Adrenal gland (tissue), 12 donors: ENCODE measurements around the gene OXNAD1. TPM values are rescaled to one million over a fixed set of nuclear protein-coding genes. Genes with fewer than 3 reads are reported as not detected.

Experiments used
- DNase-seq, 7 donors: peaks; one replicate each; pipeline ENCODE4 v3.0.0-alpha.2; 2019 to 2020
- H3K27ac ChIP-seq, 5 donors: fragments of 200-600 bp; sonication (generic) in 4 of 5; 1 replicate in 3 of 5; 2 replicates in 2 of 5; pipeline versions ENCODE4 v1.5.1 to v1.8.0; 2016 to 2020; ENCODE audit warnings: mild to moderate bottlenecking in 1 of 5
- H3K27me3 ChIP-seq: fragments of 200-600 bp; 2 replicates; pipeline ENCODE4 v1.8.0; 2021
- H3K36me3 ChIP-seq, 2 donors: fragments of 200-600 bp; replicated peaks in 1 of 2; 1 replicate in 1 of 2; 2 replicates in 1 of 2; pipeline versions ENCODE4 v1.5.1 to v1.8.0; 2018 to 2022
- H3K4me1 ChIP-seq, 2 donors: fragments of 200-600 bp; replicated peaks in 1 of 2; 1 replicate in 1 of 2; 2 replicates in 1 of 2; pipeline versions ENCODE4 v1.5.1 to v1.8.0; 2018 to 2021
- H3K4me3 ChIP-seq, 4 donors: fragments of 200-600 bp; sonication (generic) in 3 of 4; one replicate each; pipeline ENCODE4 v1.5.1; 2016 to 2018
- H3K9me3 ChIP-seq, 3 donors: fragments of 200-600 bp; sonication (generic) in 1 of 3; replicated peaks in 1 of 3; 1 replicate in 2 of 3; 2 replicates in 1 of 3; pipeline versions ENCODE4 v1.5.1 to v1.8.0; 2016 to 2021
- POLR2A ChIP-seq, 2 donors: fragments of 450-650 bp; IDR thresholded peaks; one replicate each; pipeline ENCODE4 v1.6.1; 2017; ENCODE audit warnings: antibody characterized with exemption in 2 of 2, mild to moderate bottlenecking in 2 of 2, moderate library complexity in 1 of 2
- WGBS, 4 donors: extraction: QIAGEN DNeasy Blood & Tissue Kit in 2 of 4; methylation state at CpG; one replicate each; pipeline versions ENCODE4 v1.1.5 to v1.1.7; 2013 to 2017; 5-methylcytosine and 5-hydroxymethylcytosine counted together
- intact Hi-C, 2 donors: fragments of 100-400 bp; cut with DNase I; formaldehyde crosslinking; loops; one replicate each; pipeline versions ENCODE4 v1.14.1 to v1.15.0; 2022 to 2023
- polyA plus RNA-seq, 3 donors: library from polyadenylated mRNA; stranded (reverse); fragments of 200-250 nt in 2 of 3; fragments of 350-450 nt in 1 of 3; fragmentation: Illumina TruSeq in 1 of 3; extraction: RNeasy Lipid Tissue Mini Kit (QIAGEN cat#74804) in 1 of 3; gene quantifications; one replicate each; pipeline ENCODE4 v1.2.3, GENCODE V29; 2013 to 2014
- total RNA-seq, 9 donors: library from RNA; depleted of rRNA in 4 of 9; stranded (reverse); fragments of >200 nt in 4 of 9; fragments of 120-200 nt in 1 of 9; fragmentation: NEBNext Ultra II Directional in 1 of 9; extraction: Animal tissue kit (Norgen Biotek cat#: 25700) in 1 of 9; gene quantifications; one replicate each; pipeline versions ENCODE4 v1.1.0 to v1.2.4, GENCODE V29; 2013 to 2023
- TF ChIP-seq, protein P1 (sequence below), 6 experiments: fragments of 450-650 bp in 4 of 6; fragments of 200-600 bp in 2 of 6; sonication (generic) in 1 of 6; IDR thresholded peaks; 1 replicate in 5 of 6; 2 replicates in 1 of 6; pipeline versions ENCODE4 v1.5.1 to v1.8.0; 2016 to 2021; ENCODE audit warnings: antibody characterized with exemption in 6 of 6, mild to moderate bottlenecking in 2 of 6, moderate library complexity in 1 of 6
- donor health status: healthy with polysubstance abuse.
- donor health status: Bipolar disorder and iron deficiency.
- donor health status: DM: yes; HTN: yes; CAD: no.
- donor health status: DM: no; HTN: no; CAD: no.
- donor health status: DM: no; HTN: no; CAD: no.
- donor health status: DM: yes; HTN: yes; CAD: no.

The OXNAD1 gene
- total and polyA plus RNA-seq, 12 donors: 3.6 to 22.2 (median 11.2) TPM

DNA sequence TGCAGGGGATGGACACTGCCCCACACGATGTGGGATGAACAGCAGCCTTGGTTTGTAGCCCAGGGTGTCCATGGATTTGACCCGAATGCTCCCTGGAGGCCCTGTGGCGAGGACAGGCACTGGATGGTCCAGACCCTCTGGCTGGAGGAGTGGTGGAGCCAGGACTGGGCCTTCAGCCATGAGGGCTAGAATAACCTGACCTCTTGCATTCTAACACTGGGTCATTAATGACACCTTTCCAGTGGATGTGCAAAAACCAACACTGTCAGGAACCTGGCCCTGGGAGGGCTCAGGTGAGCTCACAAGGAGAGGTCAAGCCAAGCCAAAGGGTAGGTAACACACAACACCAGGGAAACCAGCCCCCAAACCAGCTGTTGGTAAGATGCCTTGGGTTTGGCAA, 51.4 kb downstream of the OXNAD1 start:
- intact Hi-C loops: no loop called here
- no peaks in the 10 kb centered on the region for H3K27me3 ChIP-seq
- no peaks in the 10 kb centered on the region for H3K9me3 ChIP-seq
- H3K4me3 ChIP-seq: no peak overlapping the region
- no peak overlapping the region for H3K27ac ChIP-seq
- H3K4me1 ChIP-seq: no peaks in the 10 kb centered on the region
- peaks cover 0 to 18% of the 10 kb centered on the region in 2 donors for H3K36me3 ChIP-seq
- DNase-seq: no peak
- WGBS, 4 donors: 87 to 96% (median 91%) methylated on average over 3 of the region's 3 CpGs; no CpG with 5 or more reads in 1 of the 4 donors
- TF ChIP-seq POLR2A (IDR thresholded peaks at IDR 0.05): no peak

DNA sequence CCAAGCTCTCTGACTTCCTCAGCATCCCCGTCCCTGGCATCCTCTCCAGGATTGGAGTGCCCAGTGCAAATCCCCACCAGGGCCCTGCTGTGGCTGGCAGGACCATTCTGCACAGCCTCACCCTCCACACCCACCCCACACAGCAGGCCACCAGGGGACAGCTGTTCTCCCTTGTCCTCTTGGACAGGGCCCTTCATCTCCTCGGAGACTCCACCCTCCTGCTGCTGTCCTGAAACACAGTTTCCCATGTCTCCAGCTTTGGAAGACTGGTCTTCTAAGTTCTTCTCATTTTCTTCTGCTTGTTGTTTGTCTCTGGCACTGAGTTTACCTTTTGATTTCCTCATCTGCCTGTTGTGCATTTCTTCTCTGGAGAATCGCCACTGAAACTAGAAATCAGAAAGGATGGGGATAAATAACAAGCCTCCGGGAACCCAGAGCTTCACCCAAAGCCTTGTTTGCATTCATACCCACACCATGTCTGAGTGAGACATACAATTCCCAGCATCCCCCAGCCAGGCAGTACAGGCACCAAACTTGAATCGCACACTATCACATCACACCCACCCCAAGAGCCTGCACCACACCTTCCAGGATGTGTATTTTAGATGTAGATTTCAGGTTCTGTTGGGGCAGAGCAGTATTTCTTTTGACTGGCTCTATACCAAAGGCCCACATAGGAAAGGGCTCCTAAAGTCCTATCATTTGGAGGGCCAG, 52.0 kb downstream of the OXNAD1 start:
- no peak for DNase-seq
- intact Hi-C loops: no loop called here
- no peaks in the 10 kb centered on the region for H3K27me3 ChIP-seq
- H3K9me3 ChIP-seq: no peaks in the 10 kb centered on the region
- H3K4me1 ChIP-seq: no peaks in the 10 kb centered on the region
- WGBS, 4 donors: 89 to 97% (median 92%) methylated on average over 5 of the region's 5 CpGs
- peaks cover 0 to 21% of the 10 kb centered on the region in 2 donors for H3K36me3 ChIP-seq
- H3K27ac ChIP-seq: peak overlapping the region in 1 of 5 donors; percentile 58
- H3K4me3 ChIP-seq: no peak overlapping the region
- TF ChIP-seq, protein P1, sequence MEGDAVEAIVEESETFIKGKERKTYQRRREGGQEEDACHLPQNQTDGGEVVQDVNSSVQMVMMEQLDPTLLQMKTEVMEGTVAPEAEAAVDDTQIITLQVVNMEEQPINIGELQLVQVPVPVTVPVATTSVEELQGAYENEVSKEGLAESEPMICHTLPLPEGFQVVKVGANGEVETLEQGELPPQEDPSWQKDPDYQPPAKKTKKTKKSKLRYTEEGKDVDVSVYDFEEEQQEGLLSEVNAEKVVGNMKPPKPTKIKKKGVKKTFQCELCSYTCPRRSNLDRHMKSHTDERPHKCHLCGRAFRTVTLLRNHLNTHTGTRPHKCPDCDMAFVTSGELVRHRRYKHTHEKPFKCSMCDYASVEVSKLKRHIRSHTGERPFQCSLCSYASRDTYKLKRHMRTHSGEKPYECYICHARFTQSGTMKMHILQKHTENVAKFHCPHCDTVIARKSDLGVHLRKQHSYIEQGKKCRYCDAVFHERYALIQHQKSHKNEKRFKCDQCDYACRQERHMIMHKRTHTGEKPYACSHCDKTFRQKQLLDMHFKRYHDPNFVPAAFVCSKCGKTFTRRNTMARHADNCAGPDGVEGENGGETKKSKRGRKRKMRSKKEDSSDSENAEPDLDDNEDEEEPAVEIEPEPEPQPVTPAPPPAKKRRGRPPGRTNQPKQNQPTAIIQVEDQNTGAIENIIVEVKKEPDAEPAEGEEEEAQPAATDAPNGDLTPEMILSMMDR (IDR thresholded peaks at IDR 0.05): no peak
- no peak for TF ChIP-seq POLR2A (IDR thresholded peaks at IDR 0.05)

DNA sequence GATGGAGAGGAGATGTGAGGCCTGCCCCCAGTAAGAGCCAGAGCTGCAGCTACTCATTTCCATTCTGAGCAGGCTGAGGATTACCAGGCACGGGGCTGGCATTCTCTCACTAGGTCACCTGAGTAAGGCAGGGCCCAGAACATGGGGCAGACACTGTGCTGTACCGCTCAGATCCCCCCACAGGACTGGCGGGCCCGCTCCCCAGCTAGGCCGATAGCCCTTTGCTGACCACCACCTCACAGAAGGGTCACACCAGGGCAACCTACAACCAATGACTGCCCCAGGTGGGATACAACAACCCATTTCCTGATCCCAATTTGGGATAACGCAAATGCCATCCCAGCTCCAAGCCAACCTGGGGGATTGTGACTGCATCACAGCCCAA, 52.5 kb downstream of the OXNAD1 start:
- peaks cover 0 to 26% of the 10 kb centered on the region in 2 donors for H3K36me3 ChIP-seq
- H3K4me3 ChIP-seq: no peak overlapping the region
- peak overlapping the region in 1 of 5 donors; percentile 58 for H3K27ac ChIP-seq
- no peak for DNase-seq
- 96 to 100% (median 97%) methylated on average over 5 to 6 of the region's 6 CpGs; no CpG with 5 or more reads in 1 of the 4 donors for WGBS, 4 donors
- no peaks in the 10 kb centered on the region for H3K27me3 ChIP-seq
- H3K4me1 ChIP-seq: no peaks in the 10 kb centered on the region
- no peaks in the 10 kb centered on the region for H3K9me3 ChIP-seq
- TF ChIP-seq POLR2A (IDR thresholded peaks at IDR 0.05): no peak
- TF ChIP-seq, protein P1 (IDR thresholded peaks at IDR 0.05): no peak
- intact Hi-C loops: no loop called here

DNA sequence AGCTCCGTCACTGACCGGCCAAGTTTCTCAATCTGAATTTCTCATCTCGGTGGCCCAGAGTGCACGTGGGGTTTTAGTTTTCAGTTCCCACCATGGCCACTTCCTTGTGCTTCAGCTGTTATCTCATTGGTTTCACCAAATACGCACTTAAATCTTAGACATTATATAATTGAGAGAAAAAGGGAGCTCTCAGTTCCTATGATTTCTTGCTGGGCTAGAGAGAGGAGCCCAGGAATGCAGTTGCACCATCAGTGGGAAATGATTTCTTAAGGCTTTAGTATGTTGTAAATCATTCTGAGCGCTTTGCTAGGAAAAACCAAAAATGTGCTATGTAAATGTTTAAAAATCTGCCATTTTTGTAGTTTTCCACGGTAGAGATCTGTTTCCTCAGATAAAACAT, 53.2 kb downstream of the OXNAD1 start:
- H3K9me3 ChIP-seq: no peaks in the 10 kb centered on the region
- H3K36me3 ChIP-seq: peaks cover 0 to 32% of the 10 kb centered on the region in 2 donors
- intact Hi-C loops: no loop called here
- no peak for TF ChIP-seq POLR2A (IDR thresholded peaks at IDR 0.05)
- TF ChIP-seq, protein P1 (IDR thresholded peaks at IDR 0.05): no peak
- peak overlapping the region in 2 of 5 donors; percentile 1 to 78 for H3K27ac ChIP-seq
- DNase-seq: no peak
- no peaks in the 10 kb centered on the region for H3K27me3 ChIP-seq
- H3K4me1 ChIP-seq: no peaks in the 10 kb centered on the region
- 71 to 87% (median 85%) methylated on average over 7 of the region's 7 CpGs for whole genome bisulfite sequencing, 4 donors
- H3K4me3 ChIP-seq: no peak overlapping the region

DNA sequence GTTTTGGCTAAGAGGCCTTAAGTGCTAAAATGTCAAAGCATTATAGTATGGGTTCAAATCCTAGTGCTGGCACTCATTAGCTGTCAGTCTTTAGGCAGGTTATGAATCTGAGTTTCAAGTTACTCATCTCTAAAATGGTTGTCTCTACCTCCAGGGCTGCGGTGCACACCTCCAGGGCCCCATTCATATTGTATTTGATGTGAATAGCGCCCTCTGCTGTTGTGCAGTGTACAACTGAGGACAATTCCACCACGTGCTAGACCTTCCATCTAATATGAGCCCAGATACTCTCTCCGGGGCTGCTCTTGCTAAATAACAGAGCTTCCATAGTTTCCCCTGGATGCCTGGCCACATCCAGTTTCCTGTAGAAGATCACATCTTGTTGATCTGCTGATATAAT, 54.3 kb downstream of the OXNAD1 start:
- H3K4me1 ChIP-seq: no peaks in the 10 kb centered on the region
- H3K27ac ChIP-seq: peak overlapping the region in 1 of 5 donors; percentile 78
- WGBS, 4 donors: 71 to 86% (median 82%) methylated on average over 4 of the region's 4 CpGs
- TF ChIP-seq, protein P1 (IDR thresholded peaks at IDR 0.05): peak in 2 of 6 experiments; percentile 11 to 21
- TF ChIP-seq POLR2A (IDR thresholded peaks at IDR 0.05): no peak
- DNase-seq: peak in 1 of 7 donors; percentile 20
- H3K27me3 ChIP-seq: no peaks in the 10 kb centered on the region
- no peaks in the 10 kb centered on the region for H3K9me3 ChIP-seq
- H3K4me3 ChIP-seq: no peak overlapping the region
- H3K36me3 ChIP-seq: peaks cover 0 to 32% of the 10 kb centered on the region in 2 donors
- intact Hi-C loops: no loop called here
